ENCODE data around the gene EDN1.

GRCh38 chr6:12270551-12271230 is 19.5 kb upstream of the EDN1 start:
- TF ChIP-seq CTCF (IDR thresholded peaks at IDR 0.05) (no peak), POLR2A (IDR thresholded peaks at IDR 0.05) (no peak)

All from testis (tissue), 2 donors.